Measurements from ENCODE around the gene ARHGEF7.

The ARHGEF7 gene

GRCh38 chr13:111177921-111178320 is 62.8 kb downstream of the ARHGEF7 start:
- Histone ChIP-seq H3K9ac (ENCODE audit: low read length) (no peak overlapping the region), H3K27me3 (ENCODE audit: insufficient read depth, low read length) (no peaks in the 10 kb centered on the region), H3K79me2 (ENCODE audit: control insufficient read depth, insufficient read depth, low read length, poor library complexity) (peaks cover 2% of the 10 kb centered on the region), H3K4me3 (ENCODE audit: low read depth, low read length) (no peak overlapping the region), H2BK120ac (ENCODE audit: insufficient read depth, low read length, poor library complexity) (no peak overlapping the region), H3K9me3 (ENCODE audit: insufficient read depth, low read depth, low read length) (peaks cover 2% of the 10 kb centered on the region), H3K23ac (ENCODE audit: low read length) (no peak overlapping the region), H3K18ac (ENCODE audit: low read length) (no peak overlapping the region), H3K4me1 (ENCODE audit: control insufficient read depth in 1 of 2, insufficient read depth in 2 of 2, low read length in 2 of 2) (peaks cover 10 to 12% of the 10 kb centered on the region in 2 experiments), H4K8ac (ENCODE audit: low read depth, low read length) (no peak overlapping the region), H3K4me2 (ENCODE audit: low read length) (no peak overlapping the region), H2BK12ac (ENCODE audit: low read length) (no peak overlapping the region), H2AFZ (ENCODE audit: insufficient read depth, low read length, poor library complexity) (no peak overlapping the region), H3K79me1 (ENCODE audit: low read length) (no peaks in the 10 kb centered on the region), H4K12ac (ENCODE audit: low read depth, low read length) (no peak overlapping the region), H3K27ac (ENCODE audit: low read depth, low read length) (no peak overlapping the region), H3K14ac (ENCODE audit: low read length) (no peak overlapping the region), H2AK5ac (ENCODE audit: low read length) (no peak overlapping the region), H3K36me3 (ENCODE audit: control insufficient read depth in 1 of 2, insufficient read depth in 2 of 2, low read length in 2 of 2) (peaks cover 7 to 15% of the 10 kb centered on the region in 2 experiments), H4K91ac (ENCODE audit: low read depth, low read length) (no peak overlapping the region), H3K4ac (ENCODE audit: low read depth, low read length) (no peak overlapping the region), H2BK5ac (ENCODE audit: low read depth, low read length, poor library complexity) (no peak overlapping the region)
- WGBS (ENCODE audit: extremely low coverage, insufficient coverage, insufficient read length), result no CpG with 5 or more reads among the region's 6 CpGs
- peak; percentile 24 to 45 for DNase-seq

- H4K12ac ChIP-seq (ENCODE audit: low read depth, low read length), result no peak overlapping the region
- no peak overlapping the region for H4K8ac ChIP-seq (ENCODE audit: low read depth, low read length)
- no peak overlapping the region for H3K4me2 ChIP-seq (ENCODE audit: low read length)
- no peaks in the 10 kb centered on the region for H3K79me1 ChIP-seq (ENCODE audit: low read length)
- H3K23ac ChIP-seq (ENCODE audit: low read length), result no peak overlapping the region
- H2BK120ac ChIP-seq (ENCODE audit: insufficient read depth, low read length, poor library complexity), result no peak overlapping the region
- DNase-seq, result no peak
- no CpG with 5 or more reads among the region's 4 CpGs for WGBS (ENCODE audit: extremely low coverage, insufficient coverage, insufficient read length)
- no peak overlapping the region for H2BK5ac ChIP-seq (ENCODE audit: low read depth, low read length, poor library complexity)
- no peak overlapping the region for H3K4me3 ChIP-seq (ENCODE audit: low read depth, low read length)
- H2AFZ ChIP-seq (ENCODE audit: insufficient read depth, low read length, poor library complexity), result no peak overlapping the region
- peaks cover 2% of the 10 kb centered on the region for H3K79me2 ChIP-seq (ENCODE audit: control insufficient read depth, insufficient read depth, low read length, poor library complexity)
- H3K18ac ChIP-seq (ENCODE audit: low read length), result no peak overlapping the region
- H3K9me3 ChIP-seq (ENCODE audit: insufficient read depth, low read depth, low read length), result peaks cover 2% of the 10 kb centered on the region
- H3K36me3 ChIP-seq (ENCODE audit: control insufficient read depth in 1 of 2, insufficient read depth in 2 of 2, low read length in 2 of 2), result peaks cover 7 to 12% of the 10 kb centered on the region in 2 experiments
- H3K27ac ChIP-seq (ENCODE audit: low read depth, low read length), result no peak overlapping the region
- H3K14ac ChIP-seq (ENCODE audit: low read length), result no peak overlapping the region
- no peak overlapping the region for H2BK12ac ChIP-seq (ENCODE audit: low read length)
- H4K91ac ChIP-seq (ENCODE audit: low read depth, low read length), result no peak overlapping the region
- peaks cover 10 to 12% of the 10 kb centered on the region in 2 experiments for H3K4me1 ChIP-seq (ENCODE audit: control insufficient read depth in 1 of 2, insufficient read depth in 2 of 2, low read length in 2 of 2)
- H3K27me3 ChIP-seq (ENCODE audit: insufficient read depth, low read length), result no peaks in the 10 kb centered on the region
- H3K4ac ChIP-seq (ENCODE audit: low read depth, low read length), result peak overlapping the region; percentile 84
- no peak overlapping the region for H3K9ac ChIP-seq (ENCODE audit: low read length)
- H2AK5ac ChIP-seq (ENCODE audit: low read length), result no peak overlapping the region
Measured at GRCh38 chr13:111178402-111178801, 63.3 kb downstream of the ARHGEF7 start.

- Histone ChIP-seq H3K36me3 (ENCODE audit: control insufficient read depth in 1 of 2, insufficient read depth in 2 of 2, low read length in 2 of 2) (peaks cover 7 to 10% of the 10 kb centered on the region in 2 experiments), H3K23ac (ENCODE audit: low read length) (no peak overlapping the region), H3K4me2 (ENCODE audit: low read length) (no peak overlapping the region), H3K4me3 (ENCODE audit: low read depth, low read length) (no peak overlapping the region), H2AK5ac (ENCODE audit: low read length) (no peak overlapping the region), H3K4me1 (ENCODE audit: control insufficient read depth in 1 of 2, insufficient read depth in 2 of 2, low read length in 2 of 2) (peaks cover 10 to 12% of the 10 kb centered on the region in 2 experiments), H3K79me2 (ENCODE audit: control insufficient read depth, insufficient read depth, low read length, poor library complexity) (peaks cover 2% of the 10 kb centered on the region), H3K9ac (ENCODE audit: low read length) (no peak overlapping the region), H3K4ac (ENCODE audit: low read depth, low read length) (no peak overlapping the region), H4K91ac (ENCODE audit: low read depth, low read length) (no peak overlapping the region), H2AFZ (ENCODE audit: insufficient read depth, low read length, poor library complexity) (no peak overlapping the region), H4K12ac (ENCODE audit: low read depth, low read length) (no peak overlapping the region), H3K79me1 (ENCODE audit: low read length) (no peaks in the 10 kb centered on the region), H3K27me3 (ENCODE audit: insufficient read depth, low read length) (no peaks in the 10 kb centered on the region), H3K27ac (ENCODE audit: low read depth, low read length) (no peak overlapping the region), H3K18ac (ENCODE audit: low read length) (peak overlapping the region; percentile 61), H3K9me3 (ENCODE audit: insufficient read depth, low read depth, low read length) (peaks cover 2% of the 10 kb centered on the region), H3K14ac (ENCODE audit: low read length) (no peak overlapping the region), H4K8ac (ENCODE audit: low read depth, low read length) (no peak overlapping the region), H2BK5ac (ENCODE audit: low read depth, low read length, poor library complexity) (no peak overlapping the region), H2BK12ac (ENCODE audit: low read length) (no peak overlapping the region), H2BK120ac (ENCODE audit: insufficient read depth, low read length, poor library complexity) (no peak overlapping the region)
- no CpG with 5 or more reads among the region's 6 CpGs for WGBS (ENCODE audit: extremely low coverage, insufficient coverage, insufficient read length)
- peak in 1 of 2 donors; percentile 68 for DNase-seq
Measured at GRCh38 chr13:111179908-111180760, 65.0 kb downstream of the ARHGEF7 start.

- Histone ChIP-seq H3K27me3 (ENCODE audit: insufficient read depth, low read length) (no peaks in the 10 kb centered on the region), H3K4me3 (ENCODE audit: low read depth, low read length) (no peak overlapping the region), H4K91ac (ENCODE audit: low read depth, low read length) (no peak overlapping the region), H3K9ac (ENCODE audit: low read length) (no peak overlapping the region), H2AFZ (ENCODE audit: insufficient read depth, low read length, poor library complexity) (no peak overlapping the region), H2BK120ac (ENCODE audit: insufficient read depth, low read length, poor library complexity) (no peak overlapping the region), H3K27ac (ENCODE audit: low read depth, low read length) (no peak overlapping the region), H3K4me1 (ENCODE audit: control insufficient read depth in 1 of 2, insufficient read depth in 2 of 2, low read length in 2 of 2) (peaks cover 10 to 11% of the 10 kb centered on the region in 2 experiments), H3K23ac (ENCODE audit: low read length) (no peak overlapping the region), H3K79me1 (ENCODE audit: low read length) (no peaks in the 10 kb centered on the region), H3K79me2 (ENCODE audit: control insufficient read depth, insufficient read depth, low read length, poor library complexity) (peaks cover 2% of the 10 kb centered on the region), H3K4me2 (ENCODE audit: low read length) (no peak overlapping the region), H3K4ac (ENCODE audit: low read depth, low read length) (peak overlapping the region; percentile 78), H2AK5ac (ENCODE audit: low read length) (no peak overlapping the region), H4K8ac (ENCODE audit: low read depth, low read length) (no peak overlapping the region), H3K36me3 (ENCODE audit: control insufficient read depth in 1 of 2, insufficient read depth in 2 of 2, low read length in 2 of 2) (peaks cover 5 to 7% of the 10 kb centered on the region in 2 experiments), H4K12ac (ENCODE audit: low read depth, low read length) (no peak overlapping the region), H3K18ac (ENCODE audit: low read length) (no peak overlapping the region), H2BK12ac (ENCODE audit: low read length) (no peak overlapping the region), H3K9me3 (ENCODE audit: insufficient read depth, low read depth, low read length) (no peaks in the 10 kb centered on the region), H3K14ac (ENCODE audit: low read length) (no peak overlapping the region), H2BK5ac (ENCODE audit: low read depth, low read length, poor library complexity) (no peak overlapping the region)
- no peak for DNase-seq
- WGBS (ENCODE audit: extremely low coverage, insufficient coverage, insufficient read length), result no CpG with 5 or more reads among the region's 14 CpGs
Measured at GRCh38 chr13:111181977-111182376, 66.9 kb downstream of the ARHGEF7 start.

All from trophoblast cell (in vitro differentiated cells and primary cell).